Measurements from ENCODE around the gene SLC5A10.
"Not testable (repeated sequence)": the region's sequence is repeated elsewhere in the genome, so short reads cannot be mapped to it uniquely, and the experiment has no call there.

SLC5A10 gene

GRCh38 chr17:18921912-18922451, 30.0 kb upstream of the SLC5A10 start:
- Histone ChIP-seq H3K4me3 (ENCODE audit: low read depth in 1 of 2, low read length in 2 of 2) (no peak overlapping the region), H3K9me3 (ENCODE audit: control insufficient read depth in 1 of 2, low read length in 2 of 2) (no peaks in the 10 kb centered on the region), H3K27ac (ENCODE audit: low read depth, low read length) (no peak overlapping the region)

GRCh38 chr17:18922596-18922995, 29.4 kb upstream of the SLC5A10 start:
- H3K4me3 ChIP-seq (ENCODE audit: low read depth in 1 of 2, low read length in 2 of 2); H3K9me3 ChIP-seq (ENCODE audit: control insufficient read depth in 1 of 2, low read length in 2 of 2); H3K27ac ChIP-seq (ENCODE audit: low read depth, low read length); H3K9ac ChIP-seq (ENCODE audit: low read depth in 1 of 2, low read length in 2 of 2); H3K27me3 ChIP-seq (ENCODE audit: control insufficient read depth in 1 of 2, insufficient read depth in 2 of 2, low read length in 2 of 2): not testable (repeated sequence)
- Histone ChIP-seq H3K36me3 (ENCODE audit: control insufficient read depth in 1 of 2, insufficient read depth in 2 of 2, low read length in 2 of 2) (peaks cover 11 to 33% of the 10 kb centered on the region in 2 donors), H3K4me1 (ENCODE audit: control insufficient read depth in 1 of 2, insufficient read depth in 2 of 2, low read length in 2 of 2) (peaks cover 21 to 24% of the 10 kb centered on the region in 2 donors)

More at GRCh38 chr17:18921912-18922451, 30.0 kb upstream of the SLC5A10 start:
- Histone ChIP-seq H3K36me3 (ENCODE audit: control insufficient read depth in 1 of 2, insufficient read depth in 2 of 2, low read length in 2 of 2) (peaks cover 11 to 27% of the 10 kb centered on the region in 2 donors), H3K9ac (ENCODE audit: low read depth in 1 of 2, low read length in 2 of 2) (peak overlapping the region in 1 of 2 donors; percentile 33), H3K4me1 (ENCODE audit: control insufficient read depth in 1 of 2, insufficient read depth in 2 of 2, low read length in 2 of 2) (peaks cover 21 to 24% of the 10 kb centered on the region in 2 donors), H3K27me3 (ENCODE audit: control insufficient read depth in 1 of 2, insufficient read depth in 2 of 2, low read length in 2 of 2) (no peaks in the 10 kb centered on the region)

- no peak overlapping the region for H3K27ac ChIP-seq (ENCODE audit: low read depth, low read length)
- H3K4me1 ChIP-seq (ENCODE audit: control insufficient read depth in 1 of 2, insufficient read depth in 2 of 2, low read length in 2 of 2) = peaks cover 17 to 18% of the 10 kb centered on the region in 2 donors
- H3K9me3 ChIP-seq (ENCODE audit: control insufficient read depth in 1 of 2, low read length in 2 of 2) = no peaks in the 10 kb centered on the region
- H3K9ac ChIP-seq (ENCODE audit: low read depth in 1 of 2, low read length in 2 of 2) = no peak overlapping the region
- peaks cover 17 to 46% of the 10 kb centered on the region in 2 donors for H3K36me3 ChIP-seq (ENCODE audit: control insufficient read depth in 1 of 2, insufficient read depth in 2 of 2, low read length in 2 of 2)
- no peaks in the 10 kb centered on the region for H3K27me3 ChIP-seq (ENCODE audit: control insufficient read depth in 1 of 2, insufficient read depth in 2 of 2, low read length in 2 of 2)
- H3K4me3 ChIP-seq (ENCODE audit: low read depth in 1 of 2, low read length in 2 of 2) = no peak overlapping the region
Measured at GRCh38 chr17:18925187-18925586, 26.8 kb upstream of the SLC5A10 start.

- Histone ChIP-seq H3K4me1 (ENCODE audit: control insufficient read depth in 1 of 2, insufficient read depth in 2 of 2, low read length in 2 of 2) (no peaks in the 10 kb centered on the region), H3K9me3 (ENCODE audit: control insufficient read depth in 1 of 2, low read length in 2 of 2) (no peaks in the 10 kb centered on the region), H3K27ac (ENCODE audit: low read depth, low read length) (no peak overlapping the region), H3K4me3 (ENCODE audit: low read depth in 1 of 2, low read length in 2 of 2) (no peak overlapping the region), H3K9ac (ENCODE audit: low read depth in 1 of 2, low read length in 2 of 2) (no peak overlapping the region), H3K27me3 (ENCODE audit: control insufficient read depth in 1 of 2, insufficient read depth in 2 of 2, low read length in 2 of 2) (no peaks in the 10 kb centered on the region), H3K36me3 (ENCODE audit: control insufficient read depth in 1 of 2, insufficient read depth in 2 of 2, low read length in 2 of 2) (peaks cover 23 to 57% of the 10 kb centered on the region in 2 donors)
Measured at GRCh38 chr17:18928628-18929125, 23.3 kb upstream of the SLC5A10 start.

GRCh38 chr17:18932360-18933055, 19.5 kb upstream of the SLC5A10 start:
- Histone ChIP-seq H3K36me3 (ENCODE audit: control insufficient read depth in 1 of 2, insufficient read depth in 2 of 2, low read length in 2 of 2) (peaks cover 18 to 32% of the 10 kb centered on the region in 2 donors), H3K9ac (ENCODE audit: low read depth in 1 of 2, low read length in 2 of 2) (no peak overlapping the region), H3K27ac (ENCODE audit: low read depth, low read length) (no peak overlapping the region), H3K9me3 (ENCODE audit: control insufficient read depth in 1 of 2, low read length in 2 of 2) (no peaks in the 10 kb centered on the region), H3K27me3 (ENCODE audit: control insufficient read depth in 1 of 2, insufficient read depth in 2 of 2, low read length in 2 of 2) (no peaks in the 10 kb centered on the region), H3K4me1 (ENCODE audit: control insufficient read depth in 1 of 2, insufficient read depth in 2 of 2, low read length in 2 of 2) (no peaks in the 10 kb centered on the region), H3K4me3 (ENCODE audit: low read depth in 1 of 2, low read length in 2 of 2) (no peak overlapping the region)

GRCh38 chr17:18933102-18934058, 18.6 kb upstream of the SLC5A10 start:
- H3K4me1 ChIP-seq (ENCODE audit: control insufficient read depth in 1 of 2, insufficient read depth in 2 of 2, low read length in 2 of 2) = peaks cover 0 to 1% of the 10 kb centered on the region in 2 donors
- H3K9me3 ChIP-seq (ENCODE audit: control insufficient read depth in 1 of 2, low read length in 2 of 2) = no peaks in the 10 kb centered on the region
- no peak overlapping the region for H3K27ac ChIP-seq (ENCODE audit: low read depth, low read length)
- H3K9ac ChIP-seq (ENCODE audit: low read depth in 1 of 2, low read length in 2 of 2) = no peak overlapping the region
- no peaks in the 10 kb centered on the region for H3K27me3 ChIP-seq (ENCODE audit: control insufficient read depth in 1 of 2, insufficient read depth in 2 of 2, low read length in 2 of 2)
- peaks cover 18 to 26% of the 10 kb centered on the region in 2 donors for H3K36me3 ChIP-seq (ENCODE audit: control insufficient read depth in 1 of 2, insufficient read depth in 2 of 2, low read length in 2 of 2)
- no peak overlapping the region for H3K4me3 ChIP-seq (ENCODE audit: low read depth in 1 of 2, low read length in 2 of 2)

- peaks cover 0 to 6% of the 10 kb centered on the region in 2 donors for H3K4me1 ChIP-seq (ENCODE audit: control insufficient read depth in 1 of 2, insufficient read depth in 2 of 2, low read length in 2 of 2)
- no peak overlapping the region for H3K9ac ChIP-seq (ENCODE audit: low read depth in 1 of 2, low read length in 2 of 2)
- H3K4me3 ChIP-seq (ENCODE audit: low read depth in 1 of 2, low read length in 2 of 2) = no peak overlapping the region
- H3K27ac ChIP-seq (ENCODE audit: low read depth, low read length) = no peak overlapping the region
- H3K9me3 ChIP-seq (ENCODE audit: control insufficient read depth in 1 of 2, low read length in 2 of 2) = no peaks in the 10 kb centered on the region
- H3K27me3 ChIP-seq (ENCODE audit: control insufficient read depth in 1 of 2, insufficient read depth in 2 of 2, low read length in 2 of 2) = no peaks in the 10 kb centered on the region
- H3K36me3 ChIP-seq (ENCODE audit: control insufficient read depth in 1 of 2, insufficient read depth in 2 of 2, low read length in 2 of 2) = no peaks in the 10 kb centered on the region
Measured at GRCh38 chr17:18937981-18938691, 13.8 kb upstream of the SLC5A10 start.

- H3K4me3 ChIP-seq (ENCODE audit: low read depth in 1 of 2, low read length in 2 of 2) = no peak overlapping the region
- no peak overlapping the region for H3K27ac ChIP-seq (ENCODE audit: low read depth, low read length)
- H3K9me3 ChIP-seq (ENCODE audit: control insufficient read depth in 1 of 2, low read length in 2 of 2) = no peaks in the 10 kb centered on the region
- no peak overlapping the region for H3K9ac ChIP-seq (ENCODE audit: low read depth in 1 of 2, low read length in 2 of 2)
- H3K27me3 ChIP-seq (ENCODE audit: control insufficient read depth in 1 of 2, insufficient read depth in 2 of 2, low read length in 2 of 2) = no peaks in the 10 kb centered on the region
- peaks cover 0 to 6% of the 10 kb centered on the region in 2 donors for H3K4me1 ChIP-seq (ENCODE audit: control insufficient read depth in 1 of 2, insufficient read depth in 2 of 2, low read length in 2 of 2)
- no peaks in the 10 kb centered on the region for H3K36me3 ChIP-seq (ENCODE audit: control insufficient read depth in 1 of 2, insufficient read depth in 2 of 2, low read length in 2 of 2)
Measured at GRCh38 chr17:18938692-18939023, 13.3 kb upstream of the SLC5A10 start.

- Histone ChIP-seq H3K27ac (ENCODE audit: low read depth, low read length) (no peak overlapping the region), H3K9me3 (ENCODE audit: control insufficient read depth in 1 of 2, low read length in 2 of 2) (no peaks in the 10 kb centered on the region), H3K4me3 (ENCODE audit: low read depth in 1 of 2, low read length in 2 of 2) (no peak overlapping the region), H3K27me3 (ENCODE audit: control insufficient read depth in 1 of 2, insufficient read depth in 2 of 2, low read length in 2 of 2) (peaks cover under 1 to 2% of the 10 kb centered on the region in 2 donors), H3K9ac (ENCODE audit: low read depth in 1 of 2, low read length in 2 of 2) (no peak overlapping the region), H3K4me1 (ENCODE audit: control insufficient read depth in 1 of 2, insufficient read depth in 2 of 2, low read length in 2 of 2) (no peaks in the 10 kb centered on the region), H3K36me3 (ENCODE audit: control insufficient read depth in 1 of 2, insufficient read depth in 2 of 2, low read length in 2 of 2) (no peaks in the 10 kb centered on the region)
Measured at GRCh38 chr17:18944646-18945045, 7.3 kb upstream of the SLC5A10 start.
